Trophoblast cell (in vitro differentiated cells and primary cell): ENCODE data around the gene IL12RB1.
"Not testable (repeated sequence)": the region's sequence is repeated elsewhere in the genome, so short reads cannot be mapped to it uniquely, and the experiment has no call there.

Experiments used
- DNase-seq, 2 donors: peaks; one replicate each; pipeline ENCODE4 v3.0.0-alpha.2; 2016
- H2AFZ ChIP-seq: 2 replicates; pipeline ENCODE4 v1.6.1; 2013; ENCODE audit warnings: low read length, moderate library complexity, mild to moderate bottlenecking; ENCODE audit not compliant: insufficient read depth, poor library complexity
- H2AK5ac ChIP-seq: 2 replicates; pipeline ENCODE4 v1.6.1; 2013; ENCODE audit warnings: mild to moderate bottlenecking, low read length
- H2BK120ac ChIP-seq: 2 replicates; pipeline ENCODE4 v1.6.1; 2013; ENCODE audit warnings: low read length, mild to moderate bottlenecking, moderate library complexity; ENCODE audit not compliant: insufficient read depth, poor library complexity
- H2BK12ac ChIP-seq: 2 replicates; pipeline ENCODE4 v1.6.1; 2013; ENCODE audit warnings: mild to moderate bottlenecking, low read length, moderate library complexity
- H2BK5ac ChIP-seq: 2 replicates; pipeline ENCODE4 v1.6.1; 2013; ENCODE audit warnings: low read length, low read depth, moderate library complexity, mild to moderate bottlenecking; ENCODE audit not compliant: poor library complexity
- H3K14ac ChIP-seq: 2 replicates; pipeline ENCODE4 v1.6.1; 2013; ENCODE audit warnings: mild to moderate bottlenecking, low read length
- H3K18ac ChIP-seq: 2 replicates; pipeline ENCODE4 v1.6.1; 2013; ENCODE audit warnings: mild to moderate bottlenecking, low read length
- H3K23ac ChIP-seq: 2 replicates; pipeline ENCODE4 v1.6.1; 2013; ENCODE audit warnings: low read length
- H3K27ac ChIP-seq: 2 replicates; pipeline ENCODE4 v1.5.1; 2013; ENCODE audit warnings: low read depth, mild to moderate bottlenecking, inconsistent platforms, low read length, moderate library complexity
- H3K27me3 ChIP-seq: 2 replicates; pipeline ENCODE4 v1.6.1; 2013; ENCODE audit warnings: inconsistent platforms, mild to moderate bottlenecking, low read length, moderate library complexity; ENCODE audit not compliant: insufficient read depth
- H3K36me3 ChIP-seq, 2 experiments: 1 replicate in 1 of 2; 2 replicates in 1 of 2; pipeline ENCODE4 v1.6.1; 2013; ENCODE audit warnings: low read length in 2 of 2, mild to moderate bottlenecking in 2 of 2, moderate library complexity in 1 of 2; ENCODE audit not compliant: insufficient read depth in 2 of 2, control insufficient read depth in 1 of 2
- H3K4ac ChIP-seq: 2 replicates; pipeline ENCODE4 v1.6.1; 2013; ENCODE audit warnings: low read depth, mild to moderate bottlenecking, low read length, moderate library complexity
- H3K4me1 ChIP-seq, 2 experiments: 1 replicate in 1 of 2; 2 replicates in 1 of 2; pipeline ENCODE4 v1.6.1; 2013; ENCODE audit warnings: low read length in 2 of 2, mild to moderate bottlenecking in 2 of 2, moderate library complexity in 1 of 2; ENCODE audit not compliant: insufficient read depth in 2 of 2, control insufficient read depth in 1 of 2
- H3K4me2 ChIP-seq: 2 replicates; pipeline ENCODE4 v1.6.1; 2013; ENCODE audit warnings: inconsistent platforms, mild to moderate bottlenecking, low read length, moderate library complexity
- H3K4me3 ChIP-seq: 2 replicates; pipeline ENCODE4 v1.5.1; 2013; ENCODE audit warnings: mild to moderate bottlenecking, low read depth, low read length, inconsistent platforms
- H3K79me1 ChIP-seq: one replicate; pipeline ENCODE4 v1.6.1; 2013; ENCODE audit warnings: low read length
- H3K79me2 ChIP-seq: 2 replicates; pipeline ENCODE4 v1.6.1; 2013; ENCODE audit warnings: low read length, mild to moderate bottlenecking; ENCODE audit not compliant: control insufficient read depth, insufficient read depth, poor library complexity
- H3K9ac ChIP-seq: 2 replicates; pipeline ENCODE4 v1.6.1; 2013; ENCODE audit warnings: mild to moderate bottlenecking, low read length
- H3K9me3 ChIP-seq: 2 replicates; pipeline ENCODE4 v1.6.1; 2013; ENCODE audit warnings: low read depth, mild to moderate bottlenecking, control low read depth, inconsistent platforms, low read length; ENCODE audit not compliant: insufficient read depth
- H4K12ac ChIP-seq: 2 replicates; pipeline ENCODE4 v1.6.1; 2013; ENCODE audit warnings: low read depth, mild to moderate bottlenecking, low read length, moderate library complexity
- H4K8ac ChIP-seq: 2 replicates; pipeline ENCODE4 v1.6.1; 2013; ENCODE audit warnings: low read depth, mild to moderate bottlenecking, low read length, moderate library complexity
- H4K91ac ChIP-seq: one replicate; pipeline ENCODE4 v1.6.1; 2013; ENCODE audit warnings: low read depth, mild to moderate bottlenecking, low read length, moderate library complexity
- WGBS: extraction: QIAGEN DNeasy Blood & Tissue Kit; methylation state at CpG from one replicate; pipeline ENCODE4 v1.1.7; 2013; ENCODE audit warnings: missing lambda C conversion rate; ENCODE audit not compliant: insufficient read length, insufficient coverage; ENCODE audit errors: extremely low coverage; 5-methylcytosine and 5-hydroxymethylcytosine counted together

IL12RB1 gene

DNA sequence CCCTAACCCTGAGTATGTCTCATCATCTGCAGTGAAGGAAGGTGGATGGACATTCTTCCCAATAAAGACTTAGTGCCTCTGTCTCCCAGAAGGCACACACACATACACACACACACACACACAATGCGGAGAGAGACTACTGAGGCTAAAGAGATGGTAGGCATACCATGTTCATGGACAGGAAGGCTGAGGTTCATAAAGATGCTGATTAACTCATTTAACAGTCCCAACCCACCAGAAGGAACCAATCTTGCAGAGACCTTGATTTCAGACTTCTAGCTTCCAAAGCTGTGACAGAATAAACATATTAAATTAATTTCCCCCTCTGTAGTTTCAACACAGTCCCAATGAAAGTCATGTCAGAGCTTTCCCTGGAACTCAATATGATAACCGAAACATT lies 45.7 kb downstream of the IL12RB1 start:
- H3K27ac ChIP-seq = no peak overlapping the region
- no peak overlapping the region for H2BK120ac ChIP-seq
- no peak overlapping the region for H2AFZ ChIP-seq
- H3K14ac ChIP-seq = no peak overlapping the region
- no peak overlapping the region for H2BK12ac ChIP-seq
- no peak overlapping the region for H4K91ac ChIP-seq
- no peak overlapping the region for H4K12ac ChIP-seq
- WGBS = no CpG with 5 or more reads among the region's 2 CpGs
- H3K4ac ChIP-seq = no peak overlapping the region
- no peaks in the 10 kb centered on the region for H3K79me1 ChIP-seq
- no peak overlapping the region for H3K4me3 ChIP-seq
- no peaks in the 10 kb centered on the region for H3K79me2 ChIP-seq
- no peak overlapping the region for H2BK5ac ChIP-seq
- H3K27me3 ChIP-seq = no peaks in the 10 kb centered on the region
- DNase-seq = no peak
- H3K18ac ChIP-seq = no peak overlapping the region
- no peaks in the 10 kb centered on the region for H3K4me1 ChIP-seq
- H2AK5ac ChIP-seq = no peak overlapping the region
- no peak overlapping the region for H3K23ac ChIP-seq
- no peak overlapping the region for H4K8ac ChIP-seq
- no peak overlapping the region for H3K9ac ChIP-seq
- H3K9me3 ChIP-seq = peaks cover 2% of the 10 kb centered on the region
- H3K4me2 ChIP-seq = no peak overlapping the region
- H3K36me3 ChIP-seq = no peaks in the 10 kb centered on the region

DNA sequence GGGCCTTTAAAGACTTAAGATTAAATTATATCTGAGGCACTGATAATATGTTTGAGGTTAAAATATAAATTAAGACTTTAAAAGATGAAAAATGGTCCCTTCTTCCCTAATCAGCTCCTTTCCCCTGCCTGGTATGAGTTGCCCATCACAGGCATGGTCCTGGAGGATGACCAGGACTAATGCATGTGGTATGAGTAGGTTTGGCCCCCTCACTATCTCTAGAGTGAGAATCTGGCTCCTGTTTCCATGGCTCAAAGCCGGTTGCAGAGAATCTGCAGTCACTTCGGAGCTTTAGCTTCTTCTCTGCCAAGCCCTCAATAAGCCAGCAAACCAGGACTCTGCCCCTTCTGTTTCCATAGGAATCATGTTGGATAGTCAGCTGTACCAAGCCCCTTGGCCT lies 54.6 kb downstream of the IL12RB1 start:
- not testable (repeated sequence) for H2BK120ac ChIP-seq, H3K14ac ChIP-seq, H2BK12ac ChIP-seq, H3K4me2 ChIP-seq, H3K9ac ChIP-seq, H3K4ac ChIP-seq, H2BK5ac ChIP-seq, H3K79me2 ChIP-seq, H4K91ac ChIP-seq, H3K27ac ChIP-seq, H3K79me1 ChIP-seq, H3K23ac ChIP-seq, H4K8ac ChIP-seq, H2AK5ac ChIP-seq, H3K4me1 ChIP-seq, H3K9me3 ChIP-seq, H3K27me3 ChIP-seq, H4K12ac ChIP-seq, H3K18ac ChIP-seq, H2AFZ ChIP-seq, H3K4me3 ChIP-seq, H3K36me3 ChIP-seq, DNase-seq
- no CpG with 5 or more reads among the region's 2 CpGs for WGBS

GRCh38 chr19:18031401-18031800 lies 55.3 kb downstream of the IL12RB1 start:
- H3K79me2 ChIP-seq, H3K27ac ChIP-seq, H3K14ac ChIP-seq, H2AFZ ChIP-seq, DNase-seq, H3K79me1 ChIP-seq, H3K4me1 ChIP-seq, H3K9me3 ChIP-seq, H3K18ac ChIP-seq, H4K12ac ChIP-seq, H3K4me2 ChIP-seq, H4K8ac ChIP-seq, H2BK5ac ChIP-seq, H2AK5ac ChIP-seq, H3K9ac ChIP-seq, H4K91ac ChIP-seq, H3K23ac ChIP-seq, H2BK12ac ChIP-seq, H3K27me3 ChIP-seq, H3K4me3 ChIP-seq, H3K36me3 ChIP-seq, H3K4ac ChIP-seq, H2BK120ac ChIP-seq: not testable (repeated sequence)
- WGBS = no CpG with 5 or more reads among the region's 5 CpGs

DNA sequence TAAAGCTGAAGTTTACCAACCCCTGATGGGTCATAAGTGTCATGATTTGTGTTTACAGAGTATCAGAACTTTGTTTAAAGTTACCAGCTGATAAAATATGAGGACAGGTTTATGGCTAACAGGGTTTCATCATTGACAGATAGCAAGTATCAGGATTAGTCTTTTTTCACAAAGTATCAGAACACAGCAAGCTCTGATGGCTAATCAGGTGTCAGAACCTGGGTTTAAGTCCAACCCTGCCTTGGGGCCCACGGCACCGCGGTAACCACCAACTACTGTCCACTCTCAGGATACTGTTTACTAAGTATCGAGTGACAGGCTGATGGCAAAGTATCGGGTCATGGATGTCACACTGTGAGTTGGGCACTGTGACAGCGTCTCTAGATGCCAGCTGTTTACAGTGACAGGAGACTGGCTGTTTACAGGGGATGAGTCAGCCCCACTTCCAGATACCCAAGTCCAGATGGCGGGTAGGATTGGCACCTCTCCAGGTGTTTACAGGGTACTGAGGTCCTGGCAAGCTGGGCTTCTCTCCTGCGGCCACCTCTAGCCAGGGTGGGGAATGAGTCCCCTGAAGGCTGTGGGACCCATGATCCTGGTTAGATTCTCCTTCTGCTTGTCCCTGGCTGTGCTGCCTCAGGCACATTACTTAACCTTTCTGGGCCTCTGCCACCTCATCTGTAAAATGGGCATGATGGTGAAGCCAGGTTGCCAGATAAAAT lies 57.0 kb downstream of the IL12RB1 start:
- no peaks in the 10 kb centered on the region for H3K79me1 ChIP-seq
- H3K4me1 ChIP-seq = no peaks in the 10 kb centered on the region
- no peak for DNase-seq
- H4K8ac ChIP-seq = no peak overlapping the region
- H4K91ac ChIP-seq = no peak overlapping the region
- no peak overlapping the region for H3K9ac ChIP-seq
- no peak overlapping the region for H3K27ac ChIP-seq
- H3K27me3 ChIP-seq = no peaks in the 10 kb centered on the region
- WGBS = no CpG with 5 or more reads among the region's 8 CpGs
- no peak overlapping the region for H2AFZ ChIP-seq
- no peak overlapping the region for H2BK120ac ChIP-seq
- no peaks in the 10 kb centered on the region for H3K9me3 ChIP-seq
- H2AK5ac ChIP-seq = no peak overlapping the region
- no peak overlapping the region for H2BK12ac ChIP-seq
- H3K4me3 ChIP-seq = no peak overlapping the region
- no peak overlapping the region for H3K4ac ChIP-seq
- no peak overlapping the region for H3K4me2 ChIP-seq
- H3K23ac ChIP-seq = no peak overlapping the region
- H3K79me2 ChIP-seq = no peaks in the 10 kb centered on the region
- H3K14ac ChIP-seq = no peak overlapping the region
- no peak overlapping the region for H2BK5ac ChIP-seq
- H3K18ac ChIP-seq = no peak overlapping the region
- no peak overlapping the region for H4K12ac ChIP-seq
- H3K36me3 ChIP-seq = no peaks in the 10 kb centered on the region
